Fibroblast of skin of back (primary cell): Measurements from ENCODE around the gene UBE2M.

ENCODE experiments used
- DNase-seq: peaks from one replicate; pipeline ENCODE4 v3.0.0-alpha.2; 2013

The UBE2M gene

GRCh38 chr19:58570770-58571574 is 12.6 kb upstream of the UBE2M start:
- no peak for DNase-seq

- no peak for DNase-seq
These were observed 11.7 kb upstream of the UBE2M start for GRCh38 chr19:58569943-58570670.

GRCh38 chr19:58569191-58569942 is 11.0 kb upstream of the UBE2M start:
- no peak for DNase-seq

- DNase-seq = no peak
These were observed 10.2 kb upstream of the UBE2M start for GRCh38 chr19:58568453-58569130.

- no peak for DNase-seq
These were observed 8.6 kb upstream of the UBE2M start for GRCh38 chr19:58566989-58567388.

GRCh38 chr19:58563823-58564222 is 5.4 kb upstream of the UBE2M start:
- DNase-seq = no peak

- no peak for DNase-seq
These were observed 4.7 kb upstream of the UBE2M start for GRCh38 chr19:58563034-58563573.

GRCh38 chr19:58562122-58563033 is 4.0 kb upstream of the UBE2M start:
- peak; percentile 29 for DNase-seq

- no peak for DNase-seq
These were observed 3.1 kb upstream of the UBE2M start for GRCh38 chr19:58561373-58562121.

GRCh38 chr19:58560921-58561320 is 2.5 kb upstream of the UBE2M start:
- no peak for DNase-seq

GRCh38 chr19:58560007-58560887 is 1.8 kb upstream of the UBE2M start:
- DNase-seq = no peak

- DNase-seq = peak; percentile 94
These were observed 1.0 kb upstream of the UBE2M start for GRCh38 chr19:58559275-58560006.

GRCh38 chr19:58558623-58559274 is 338 bp upstream of the UBE2M start:
- DNase-seq = peak; percentile 97

GRCh38 chr19:58557221-58558065 is 968 bp downstream of the UBE2M start:
- DNase-seq = no peak

- no peak for DNase-seq
These were observed 1.7 kb downstream of the UBE2M start for GRCh38 chr19:58556622-58557220.

- DNase-seq = no peak
These were observed 2.3 kb downstream of the UBE2M start for GRCh38 chr19:58555920-58556621.
